ENCODE results near the gene NDFIP2.

GRCh38 chr13:79534596-79534995 lies 53.6 kb downstream of the NDFIP2 start:
- TF ChIP-seq, protein P1, sequence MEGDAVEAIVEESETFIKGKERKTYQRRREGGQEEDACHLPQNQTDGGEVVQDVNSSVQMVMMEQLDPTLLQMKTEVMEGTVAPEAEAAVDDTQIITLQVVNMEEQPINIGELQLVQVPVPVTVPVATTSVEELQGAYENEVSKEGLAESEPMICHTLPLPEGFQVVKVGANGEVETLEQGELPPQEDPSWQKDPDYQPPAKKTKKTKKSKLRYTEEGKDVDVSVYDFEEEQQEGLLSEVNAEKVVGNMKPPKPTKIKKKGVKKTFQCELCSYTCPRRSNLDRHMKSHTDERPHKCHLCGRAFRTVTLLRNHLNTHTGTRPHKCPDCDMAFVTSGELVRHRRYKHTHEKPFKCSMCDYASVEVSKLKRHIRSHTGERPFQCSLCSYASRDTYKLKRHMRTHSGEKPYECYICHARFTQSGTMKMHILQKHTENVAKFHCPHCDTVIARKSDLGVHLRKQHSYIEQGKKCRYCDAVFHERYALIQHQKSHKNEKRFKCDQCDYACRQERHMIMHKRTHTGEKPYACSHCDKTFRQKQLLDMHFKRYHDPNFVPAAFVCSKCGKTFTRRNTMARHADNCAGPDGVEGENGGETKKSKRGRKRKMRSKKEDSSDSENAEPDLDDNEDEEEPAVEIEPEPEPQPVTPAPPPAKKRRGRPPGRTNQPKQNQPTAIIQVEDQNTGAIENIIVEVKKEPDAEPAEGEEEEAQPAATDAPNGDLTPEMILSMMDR (IDR thresholded peaks at IDR 0.05): no peak
- TF ChIP-seq POLR2A (IDR thresholded peaks at IDR 0.05): no peak
